PC-3 (cell line): ENCODE results near the gene PODNL1.

Source experiments
- EZH2 ChIP-seq: fragments of 300-600 bp; sonication (generic); IDR thresholded peaks from one replicate; pipeline ENCODE4 v1.6.1; 2017; ENCODE audit warnings: antibody characterized with exemption, mild to moderate bottlenecking, low read length; ENCODE audit not compliant: unreplicated experiment
- EZH2phosphoT487 ChIP-seq: fragments of 300-600 bp; sonication (generic); IDR thresholded peaks from 2 replicates; pipeline ENCODE4 v1.6.1; 2018; ENCODE audit warnings: mild to moderate bottlenecking, antibody characterized with exemption, low read length, borderline replicate concordance
- TF ChIP-seq, protein P1 (sequence below): fragments of 300-600 bp; sonication (generic); conservative IDR thresholded peaks from 2 replicates; pipeline ENCODE4 v1.5.1; 2017; ENCODE audit warnings: antibody characterized with exemption, low read depth, mild to moderate bottlenecking, low read length

DNA sequence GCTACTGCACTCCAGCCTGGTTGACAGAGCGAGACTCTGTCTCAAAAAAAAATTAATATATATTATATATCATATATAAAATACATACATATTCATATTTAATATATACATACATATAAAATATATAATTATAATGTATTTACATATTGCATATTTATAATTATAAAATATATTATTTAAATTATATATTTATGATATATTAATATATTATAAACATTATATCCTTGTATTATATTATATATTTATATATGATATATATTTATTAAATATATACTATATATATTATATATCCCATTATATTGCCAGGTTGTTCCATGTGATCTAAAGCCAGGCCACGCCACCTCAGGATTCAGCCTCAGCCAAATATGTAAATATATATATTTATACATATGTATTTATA is 42.0 kb downstream of the PODNL1 start:
- TF ChIP-seq, protein P1, sequence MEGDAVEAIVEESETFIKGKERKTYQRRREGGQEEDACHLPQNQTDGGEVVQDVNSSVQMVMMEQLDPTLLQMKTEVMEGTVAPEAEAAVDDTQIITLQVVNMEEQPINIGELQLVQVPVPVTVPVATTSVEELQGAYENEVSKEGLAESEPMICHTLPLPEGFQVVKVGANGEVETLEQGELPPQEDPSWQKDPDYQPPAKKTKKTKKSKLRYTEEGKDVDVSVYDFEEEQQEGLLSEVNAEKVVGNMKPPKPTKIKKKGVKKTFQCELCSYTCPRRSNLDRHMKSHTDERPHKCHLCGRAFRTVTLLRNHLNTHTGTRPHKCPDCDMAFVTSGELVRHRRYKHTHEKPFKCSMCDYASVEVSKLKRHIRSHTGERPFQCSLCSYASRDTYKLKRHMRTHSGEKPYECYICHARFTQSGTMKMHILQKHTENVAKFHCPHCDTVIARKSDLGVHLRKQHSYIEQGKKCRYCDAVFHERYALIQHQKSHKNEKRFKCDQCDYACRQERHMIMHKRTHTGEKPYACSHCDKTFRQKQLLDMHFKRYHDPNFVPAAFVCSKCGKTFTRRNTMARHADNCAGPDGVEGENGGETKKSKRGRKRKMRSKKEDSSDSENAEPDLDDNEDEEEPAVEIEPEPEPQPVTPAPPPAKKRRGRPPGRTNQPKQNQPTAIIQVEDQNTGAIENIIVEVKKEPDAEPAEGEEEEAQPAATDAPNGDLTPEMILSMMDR = no peak
- TF ChIP-seq EZH2phosphoT487 = no peak
- TF ChIP-seq EZH2 = no peak
